Endothelial cell of umbilical vein (primary cell): ENCODE measurements around the gene AK6. TPM values are rescaled to one million over a fixed set of nuclear protein-coding genes. Genes with fewer than 3 reads are reported as not detected.

ENCODE experiments used
- BruUV-seq: library from RNA; stranded (reverse); fragments of 400-500 nt; replicated peaks from 2 replicates; lab custom pipeline; 2021; lab: Mats Ljungman, UMichigan
- CTCF ChIA-PET: fragments of 300-600, 350-600 bp; sonication (Branson Sonifier 250); formaldehyde crosslinking; loops from one replicate; lab custom pipeline; 2021; ENCODE audit warnings: antibody characterized with exemption, inconsistent platforms; lab: Charles Lee
- POLR2A ChIA-PET: fragments of 300-600, 350-600 bp; sonication (Branson Sonifier 250); formaldehyde crosslinking; loops from one replicate; lab custom pipeline; 2021; ENCODE audit warnings: antibody characterized with exemption, inconsistent platforms; lab: Charles Lee
- DNase-seq: peaks from one replicate; pipeline ENCODE4 v3.0.0-alpha.2; 2011; ENCODE audit warnings: low read depth, low spot score
- FAIRE-seq: peaks from 2 replicates; lab custom pipeline; 2011; peaks lifted over from hg19 to GRCh38; lab: Jason Lieb, UNC
- H2AFZ ChIP-seq: 2 replicates; pipeline ENCODE4 v1.6.0; 2012; ENCODE audit warnings: low read depth, low read length, control low read depth, inconsistent platforms
- H3K27ac ChIP-seq: 2 replicates; pipeline ENCODE4 v1.5.1; 2011; ENCODE audit warnings: low read depth, mild to moderate bottlenecking, control low read depth, low read length, moderate library complexity; ENCODE audit not compliant: insufficient read depth
- H3K27me3 ChIP-seq, 2 experiments: 2 replicates each; pipeline versions ENCODE4 v1.6.0 to v1.6.1; 2011; ENCODE audit warnings: low read length in 2 of 2, mixed read lengths in 1 of 2; ENCODE audit not compliant: control insufficient read depth in 2 of 2, insufficient read depth in 2 of 2
- H3K36me3 ChIP-seq, 2 experiments: 2 replicates in 1 of 2; 3 replicates in 1 of 2; pipeline ENCODE4 v1.5.1; 2011; ENCODE audit warnings: low read length in 2 of 2, mild to moderate bottlenecking in 1 of 2, moderate library complexity in 1 of 2; ENCODE audit not compliant: control insufficient read depth in 2 of 2, insufficient read depth in 2 of 2; ENCODE audit errors: extremely low read depth in 1 of 2
- H3K4me1 ChIP-seq: 3 replicates; pipeline ENCODE4 v1.5.1; 2011; ENCODE audit warnings: mild to moderate bottlenecking, low read length; ENCODE audit not compliant: control insufficient read depth, insufficient read depth; ENCODE audit errors: extremely low read depth
- H3K4me2 ChIP-seq: 2 replicates; pipeline ENCODE4 v1.6.1; 2011; ENCODE audit warnings: low read length, control low read depth, mixed read lengths; ENCODE audit not compliant: insufficient read depth
- H3K4me3 ChIP-seq, 3 experiments: fragments of 200-600 bp in 1 of 3; sonication (generic), shearing (Covaris generic) in 1 of 3; replicated peaks in 1 of 3; 2 replicates each; pipeline ENCODE4 v1.5.1; 2011 to 2016; ENCODE audit warnings: control low read depth in 3 of 3, low read length in 3 of 3, mild to moderate bottlenecking in 2 of 3, inconsistent platforms in 1 of 3, low read depth in 1 of 3, moderate library complexity in 1 of 3; ENCODE audit not compliant: insufficient read depth in 1 of 3
- H3K79me2 ChIP-seq: 2 replicates; pipeline ENCODE4 v1.6.0; 2012; ENCODE audit warnings: low read length, inconsistent platforms; ENCODE audit not compliant: control insufficient read depth, insufficient read depth
- H3K9ac ChIP-seq: replicated peaks from 2 replicates; pipeline ENCODE3; 2011; ENCODE audit warnings: low read length, control low read depth; ENCODE audit not compliant: insufficient read depth; ENCODE audit errors: extremely low read depth
- H3K9me1 ChIP-seq: replicated peaks from 3 replicates; pipeline ENCODE4 v1.6.0; 2011; ENCODE audit warnings: mild to moderate bottlenecking, low read length; ENCODE audit not compliant: control insufficient read depth, insufficient read depth; ENCODE audit errors: extremely low read depth
- H3K9me3 ChIP-seq: replicated peaks from 2 replicates; pipeline ENCODE4 v1.5.1; 2012; ENCODE audit warnings: low read length, inconsistent platforms; ENCODE audit not compliant: control insufficient read depth, insufficient read depth
- H4K20me1 ChIP-seq: replicated peaks from 2 replicates; pipeline ENCODE3; 2011; ENCODE audit warnings: mild to moderate bottlenecking, low read length; ENCODE audit not compliant: control insufficient read depth, insufficient read depth; ENCODE audit errors: extremely low read depth
- EZH2 ChIP-seq: IDR thresholded peaks from 2 replicates; pipeline ENCODE4 v1.6.1; 2012; ENCODE audit warnings: borderline replicate concordance, low read depth, mild to moderate bottlenecking, moderate library complexity, low read length, inconsistent platforms; ENCODE audit not compliant: severe bottlenecking
- FOS ChIP-seq: IDR thresholded peaks from 2 replicates; pipeline ENCODE4 v1.6.1; 2011; ENCODE audit warnings: mild to moderate bottlenecking, low read length, moderate library complexity, borderline replicate concordance; ENCODE audit not compliant: insufficient read depth
- GATA2 ChIP-seq: IDR thresholded peaks from 2 replicates; pipeline ENCODE4 v1.7.0; 2011; ENCODE audit warnings: low read depth, mild to moderate bottlenecking, moderate library complexity, mixed read lengths, low read length; ENCODE audit not compliant: insufficient read length, insufficient read depth
- JUN ChIP-seq: IDR thresholded peaks from 2 replicates; pipeline ENCODE4 v1.6.1; 2011; ENCODE audit warnings: borderline replicate concordance, low read depth; ENCODE audit not compliant: insufficient read length, insufficient read depth
- MYC ChIP-seq: IDR thresholded peaks from one replicate; pipeline ENCODE4 v1.6.1; 2011; ENCODE audit warnings: mild to moderate bottlenecking, low read depth, low read length
- POLR2A ChIP-seq: IDR thresholded peaks from 2 replicates; pipeline ENCODE4 v1.6.1; 2012; ENCODE audit warnings: low read depth, mild to moderate bottlenecking, control low read depth, low read length
- POLR2AphosphoS5 ChIP-seq: IDR thresholded peaks from 2 replicates; pipeline ENCODE4 v1.6.1; 2012; ENCODE audit warnings: low read depth, mild to moderate bottlenecking, control low read depth, low read length, moderate library complexity; ENCODE audit not compliant: insufficient read depth
- dilution Hi-C: fragments of 300-500 bp; cut with MboI; formaldehyde crosslinking; loops from one replicate; pipeline ENCODE4 v1.15.0; 2019; ENCODE audit warnings: low sequenced_read_pairs; ENCODE audit not compliant: extremely low pct_ligation_motif_present
- intact Hi-C: fragments of 100-400 bp; cut with micrococcal nuclease; formaldehyde crosslinking; loops from one replicate; pipeline ENCODE4 v1.10.0; 2022
- polyA plus RNA-seq, 4 experiments: library from polyadenylated mRNA; depleted of rRNA in 3 of 4; stranded (reverse) in 3 of 4; unstranded in 1 of 4; fragments of >200 nt; gene quantifications; 2 replicates each; pipeline versions ENCODE4 v1.2.1 to v1.2.3, GENCODE V29; 2011 to 2012; ENCODE audit warnings: missing spikeins in 1 of 4
- total RNA-seq: library from RNA; stranded (reverse); gene quantifications from 2 replicates; pipeline ENCODE4 v1.2.3, GENCODE V29; 2021
- TF ChIP-seq, protein P1 (sequence below), 2 donors: IDR thresholded peaks; 1 replicate in 1 of 2; 2 replicates in 1 of 2; pipeline ENCODE4 v1.5.1; 2011; ENCODE audit warnings: low read length in 2 of 2, mild to moderate bottlenecking in 2 of 2, moderate library complexity in 2 of 2, control low read depth in 1 of 2, inconsistent platforms in 1 of 2, low read depth in 1 of 2; ENCODE audit not compliant: insufficient read depth in 1 of 2; ENCODE audit errors: extremely low read depth in 1 of 2
- TF ChIP-seq, protein P2 (sequence below): IDR thresholded peaks from 2 replicates; pipeline ENCODE4 v1.6.1; 2011; ENCODE audit not compliant: insufficient read depth, insufficient read length

AK6 gene
- total and polyA plus RNA-seq, 2 donors (not counting 3 experiments of a cell fraction or from before 2014, with no cell fraction given): 13.2 to 30.1 TPM

DNA sequence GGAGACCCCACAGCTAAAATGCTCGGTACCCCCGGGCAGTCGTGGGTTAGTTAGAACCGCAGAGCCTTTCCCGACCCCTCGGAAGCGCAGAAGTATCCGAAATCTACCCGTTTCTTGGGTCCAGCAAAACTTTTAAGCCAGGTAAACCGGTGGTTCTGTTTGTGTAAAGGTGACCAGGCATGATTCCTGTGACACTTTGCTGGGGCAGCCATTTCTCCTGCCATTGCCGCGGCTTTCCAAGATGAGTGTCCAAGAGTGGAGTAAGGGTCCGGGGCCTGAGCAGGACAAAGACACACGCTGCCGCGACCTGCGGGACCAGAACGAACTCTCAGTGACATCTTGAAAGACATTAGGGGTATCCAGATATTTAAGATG lies 46.3 kb upstream of the AK6 start:
- peak overlapping the region; percentile 63 for H3K9ac ChIP-seq
- H3K79me2 ChIP-seq: no peaks in the 10 kb centered on the region
- H3K9me3 ChIP-seq: no peaks in the 10 kb centered on the region
- peak overlapping the region; percentile 43 to 74 (median 64) for H3K4me3 ChIP-seq
- TF ChIP-seq JUN: no peak
- no peak for TF ChIP-seq POLR2A
- TF ChIP-seq, protein P1, sequence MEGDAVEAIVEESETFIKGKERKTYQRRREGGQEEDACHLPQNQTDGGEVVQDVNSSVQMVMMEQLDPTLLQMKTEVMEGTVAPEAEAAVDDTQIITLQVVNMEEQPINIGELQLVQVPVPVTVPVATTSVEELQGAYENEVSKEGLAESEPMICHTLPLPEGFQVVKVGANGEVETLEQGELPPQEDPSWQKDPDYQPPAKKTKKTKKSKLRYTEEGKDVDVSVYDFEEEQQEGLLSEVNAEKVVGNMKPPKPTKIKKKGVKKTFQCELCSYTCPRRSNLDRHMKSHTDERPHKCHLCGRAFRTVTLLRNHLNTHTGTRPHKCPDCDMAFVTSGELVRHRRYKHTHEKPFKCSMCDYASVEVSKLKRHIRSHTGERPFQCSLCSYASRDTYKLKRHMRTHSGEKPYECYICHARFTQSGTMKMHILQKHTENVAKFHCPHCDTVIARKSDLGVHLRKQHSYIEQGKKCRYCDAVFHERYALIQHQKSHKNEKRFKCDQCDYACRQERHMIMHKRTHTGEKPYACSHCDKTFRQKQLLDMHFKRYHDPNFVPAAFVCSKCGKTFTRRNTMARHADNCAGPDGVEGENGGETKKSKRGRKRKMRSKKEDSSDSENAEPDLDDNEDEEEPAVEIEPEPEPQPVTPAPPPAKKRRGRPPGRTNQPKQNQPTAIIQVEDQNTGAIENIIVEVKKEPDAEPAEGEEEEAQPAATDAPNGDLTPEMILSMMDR (IDR thresholded peaks at IDR 0.05; ENCODE audit: extremely low read depth in 1 of 2, insufficient read depth in 1 of 2, low read depth in 1 of 2, low read length in 2 of 2): no peak
- no peak for TF ChIP-seq GATA2
- no peak for TF ChIP-seq POLR2AphosphoS5
- TF ChIP-seq FOS: no peak
- no peak for TF ChIP-seq EZH2
- no peak for TF ChIP-seq MYC
- TF ChIP-seq, protein P2, sequence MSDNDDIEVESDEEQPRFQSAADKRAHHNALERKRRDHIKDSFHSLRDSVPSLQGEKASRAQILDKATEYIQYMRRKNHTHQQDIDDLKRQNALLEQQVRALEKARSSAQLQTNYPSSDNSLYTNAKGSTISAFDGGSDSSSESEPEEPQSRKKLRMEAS: no peak
- DNase-seq (peak; percentile 8), FAIRE-seq (peak; percentile 24)
- H3K9me1 ChIP-seq: no peaks in the 10 kb centered on the region
- BruUV-seq: no TSS peak
- no peaks in the 10 kb centered on the region for H3K27me3 ChIP-seq
- peaks cover 5% of the 10 kb centered on the region for H3K4me1 ChIP-seq
- CTCF ChIA-PET: interaction anchor here (0.8 to 1.2 kb wide), 2 partner anchors 12 to 78 kb away, joined by 4 to 7 read pairs; no protein-coding TSS in a partner anchor
- peaks cover 4 to 5% of the 10 kb centered on the region in 2 experiments for H3K36me3 ChIP-seq
- POLR2A ChIA-PET: no interaction called here
- H2AFZ ChIP-seq: peak overlapping the region; percentile 82
- no peaks in the 10 kb centered on the region for H4K20me1 ChIP-seq
- intact Hi-C loops (loop anchor here (2.0 to 10.0 kb wide), 2 partner anchors 77 to 251 kb away; partner anchors contain the start of genes CCNB1 and OCLN), dilution Hi-C loops (no loop called here)
- peak overlapping the region; percentile 77 for H3K4me2 ChIP-seq
- no peak overlapping the region for H3K27ac ChIP-seq
